IPS DF 19.7 (cell line): Measurements from ENCODE around the gene LYST.
A peak's percentile ranks its signal among the peaks of the same experiment; 100 is the strongest.
"Not testable (repeated sequence)": the region's sequence is repeated elsewhere in the genome, so short reads cannot be mapped to it uniquely, and the experiment has no call there.

ENCODE experiments used
- DNase-seq: peaks from one replicate; pipeline ENCODE4 v3.0.0-alpha.2; 2013; ENCODE audit warnings: low read depth, low spot score

Gene LYST, protein sequence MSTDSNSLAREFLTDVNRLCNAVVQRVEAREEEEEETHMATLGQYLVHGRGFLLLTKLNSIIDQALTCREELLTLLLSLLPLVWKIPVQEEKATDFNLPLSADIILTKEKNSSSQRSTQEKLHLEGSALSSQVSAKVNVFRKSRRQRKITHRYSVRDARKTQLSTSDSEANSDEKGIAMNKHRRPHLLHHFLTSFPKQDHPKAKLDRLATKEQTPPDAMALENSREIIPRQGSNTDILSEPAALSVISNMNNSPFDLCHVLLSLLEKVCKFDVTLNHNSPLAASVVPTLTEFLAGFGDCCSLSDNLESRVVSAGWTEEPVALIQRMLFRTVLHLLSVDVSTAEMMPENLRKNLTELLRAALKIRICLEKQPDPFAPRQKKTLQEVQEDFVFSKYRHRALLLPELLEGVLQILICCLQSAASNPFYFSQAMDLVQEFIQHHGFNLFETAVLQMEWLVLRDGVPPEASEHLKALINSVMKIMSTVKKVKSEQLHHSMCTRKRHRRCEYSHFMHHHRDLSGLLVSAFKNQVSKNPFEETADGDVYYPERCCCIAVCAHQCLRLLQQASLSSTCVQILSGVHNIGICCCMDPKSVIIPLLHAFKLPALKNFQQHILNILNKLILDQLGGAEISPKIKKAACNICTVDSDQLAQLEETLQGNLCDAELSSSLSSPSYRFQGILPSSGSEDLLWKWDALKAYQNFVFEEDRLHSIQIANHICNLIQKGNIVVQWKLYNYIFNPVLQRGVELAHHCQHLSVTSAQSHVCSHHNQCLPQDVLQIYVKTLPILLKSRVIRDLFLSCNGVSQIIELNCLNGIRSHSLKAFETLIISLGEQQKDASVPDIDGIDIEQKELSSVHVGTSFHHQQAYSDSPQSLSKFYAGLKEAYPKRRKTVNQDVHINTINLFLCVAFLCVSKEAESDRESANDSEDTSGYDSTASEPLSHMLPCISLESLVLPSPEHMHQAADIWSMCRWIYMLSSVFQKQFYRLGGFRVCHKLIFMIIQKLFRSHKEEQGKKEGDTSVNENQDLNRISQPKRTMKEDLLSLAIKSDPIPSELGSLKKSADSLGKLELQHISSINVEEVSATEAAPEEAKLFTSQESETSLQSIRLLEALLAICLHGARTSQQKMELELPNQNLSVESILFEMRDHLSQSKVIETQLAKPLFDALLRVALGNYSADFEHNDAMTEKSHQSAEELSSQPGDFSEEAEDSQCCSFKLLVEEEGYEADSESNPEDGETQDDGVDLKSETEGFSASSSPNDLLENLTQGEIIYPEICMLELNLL (N-terminal part only)

DNA sequence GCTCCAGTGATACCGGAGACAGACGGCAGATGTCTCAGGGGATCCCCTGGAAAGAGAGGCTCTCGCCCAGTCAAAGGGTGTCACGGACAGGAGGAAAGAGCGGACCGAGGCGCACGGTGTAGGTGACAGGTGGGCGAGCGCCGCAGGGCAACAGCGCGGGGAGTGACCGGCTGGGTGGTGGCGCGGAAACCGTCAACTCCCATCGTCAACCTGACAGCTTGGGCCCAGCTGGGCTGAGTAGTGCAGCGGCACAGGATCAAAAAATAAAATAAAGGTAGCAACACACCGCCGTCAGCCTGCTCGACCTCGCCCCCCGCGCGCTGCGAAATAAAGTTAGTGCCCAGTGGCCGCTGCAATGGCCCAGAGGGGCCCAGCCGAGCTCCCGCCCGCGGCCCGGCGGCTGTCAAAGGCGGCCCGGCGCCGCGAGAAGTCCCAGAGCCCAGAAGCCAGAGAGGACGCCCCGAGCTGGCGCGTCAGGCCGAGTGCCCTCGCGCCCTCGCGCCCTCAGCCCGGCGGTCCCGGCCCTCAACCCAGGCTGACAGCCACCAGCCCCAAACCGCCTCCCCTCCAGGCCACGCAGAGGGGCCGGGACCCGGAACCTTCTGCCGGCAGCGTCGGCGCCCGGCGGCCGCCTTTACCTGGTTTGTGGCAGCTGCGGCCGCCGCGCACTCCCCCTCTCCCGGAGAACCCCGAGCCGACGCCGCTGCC lies at the start of gene LYST:
TSS of gene LYST (minus strand) at position 702 of the 708 bp plus-strand sequence. CDS start 36,489 bp downstream, outside the sequence.
- DNase-seq, result no peak

DNA sequence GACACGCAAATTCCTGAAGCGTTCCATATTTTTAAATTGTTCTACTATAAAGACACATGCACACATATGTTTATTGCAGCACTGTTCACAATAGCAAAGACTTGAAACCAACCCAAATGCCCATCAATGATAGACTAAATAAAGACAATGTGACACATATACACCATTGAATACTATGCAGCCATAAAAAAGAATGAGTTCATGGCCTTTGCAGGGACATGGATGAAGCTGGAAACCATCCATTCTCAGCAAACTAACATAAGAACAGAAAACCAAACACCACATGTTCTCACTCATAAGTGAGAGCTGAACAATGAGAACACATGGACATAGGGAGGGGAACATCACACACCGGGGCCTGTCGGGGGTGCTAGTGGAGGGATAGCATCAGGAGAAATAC lies 48.8 kb upstream of the LYST start:
- DNase-seq, result not testable (repeated sequence)

DNA sequence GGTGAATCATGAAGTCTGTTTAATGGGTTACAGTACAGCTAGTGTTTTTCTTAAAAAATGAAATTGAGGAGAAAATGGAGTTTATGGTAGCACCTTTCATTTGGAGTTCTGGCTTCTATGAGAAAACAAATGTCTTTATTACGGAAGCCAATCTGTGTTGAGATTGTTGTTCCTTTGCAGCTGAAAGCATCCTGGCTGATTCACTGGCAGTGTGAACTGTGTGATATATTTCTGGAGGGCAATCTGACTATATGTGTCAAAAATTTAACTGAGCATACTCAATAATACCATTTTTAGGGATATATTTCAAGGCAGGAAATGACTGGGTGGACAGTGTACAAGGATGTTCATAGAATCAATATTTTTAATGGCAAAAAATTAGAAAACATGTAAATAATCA lies 46.6 kb upstream of the LYST start:
- no peak for DNase-seq

DNA sequence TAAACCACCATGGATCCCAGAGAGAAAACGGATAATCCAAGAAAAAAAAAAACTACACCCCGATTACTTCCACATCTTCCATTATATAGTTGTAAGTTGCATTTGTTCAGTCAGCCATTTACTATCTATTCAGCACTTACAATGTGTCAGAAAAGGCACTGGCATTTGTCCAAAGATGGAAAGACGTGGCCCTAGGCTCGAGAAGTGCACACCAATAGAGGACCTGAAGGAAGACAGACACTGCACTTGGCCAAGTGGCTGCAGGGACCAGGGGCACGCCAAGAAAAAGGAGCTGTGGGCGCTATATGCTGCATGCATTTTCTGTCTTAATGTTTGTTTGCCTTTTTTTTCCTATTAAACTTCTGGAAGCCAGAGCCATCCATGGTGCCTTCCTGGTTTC lies 45.2 kb upstream of the LYST start:
- DNase-seq, result no peak

DNA sequence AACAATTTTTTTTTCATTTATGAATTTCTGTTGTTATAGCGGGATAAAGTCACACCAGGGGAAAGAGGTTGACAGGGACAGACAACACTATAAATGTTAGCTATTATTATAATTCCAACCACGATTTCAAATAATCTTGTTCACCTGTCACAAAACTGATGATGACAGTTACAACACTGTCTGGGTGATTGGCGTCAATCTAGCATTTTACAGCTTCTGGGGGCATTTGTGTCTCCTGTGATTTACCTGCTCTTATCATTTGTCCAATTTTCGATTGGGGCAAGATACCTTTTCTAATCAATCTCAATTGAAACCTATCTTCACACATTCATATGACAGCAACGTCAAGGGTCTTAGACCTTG lies 44.6 kb upstream of the LYST start:
- DNase-seq, result no peak

DNA sequence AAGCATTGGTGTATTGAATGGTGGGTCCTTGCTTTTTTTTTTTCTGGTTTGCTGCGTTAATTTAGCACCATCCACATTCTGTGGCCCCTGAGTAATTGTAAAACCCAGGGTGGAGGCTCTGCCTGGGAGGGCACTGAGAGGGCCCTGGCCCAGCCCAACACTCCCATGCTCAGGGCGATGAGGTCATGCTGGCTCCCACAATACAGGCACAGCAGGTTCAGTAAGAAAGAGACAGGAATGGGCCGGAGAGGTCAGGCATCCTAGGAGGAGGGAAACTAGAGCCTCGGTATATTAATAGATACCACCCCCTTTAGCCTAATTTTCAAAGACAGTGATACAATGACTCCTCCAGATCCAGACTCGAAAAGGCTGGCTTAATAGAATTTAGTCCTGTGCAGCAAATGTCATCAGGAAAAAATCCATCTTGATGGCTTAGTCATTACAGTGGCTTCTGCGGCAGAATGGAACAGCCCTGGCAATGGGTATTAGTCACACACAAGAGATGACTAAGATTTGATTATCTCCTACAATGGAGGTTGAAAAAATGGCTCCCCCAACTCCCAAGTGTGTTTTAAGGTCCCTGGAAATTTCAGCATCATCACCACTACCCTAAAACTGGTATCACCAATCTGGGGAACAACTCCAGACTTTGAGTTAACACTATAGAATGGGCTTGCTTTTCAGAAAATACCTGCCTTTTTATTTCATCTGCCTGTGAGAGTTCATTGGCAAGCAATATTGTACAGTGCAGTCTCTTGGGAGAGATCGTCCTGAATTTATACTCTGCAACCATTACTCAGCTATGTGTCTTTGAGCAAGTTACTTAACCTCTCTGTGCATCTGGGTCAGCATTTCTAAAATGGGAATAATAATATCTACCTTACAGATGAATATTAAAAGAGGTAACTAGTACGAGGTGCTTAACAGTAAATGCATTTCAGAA lies 43.9 kb upstream of the LYST start:
- DNase-seq, result peak; percentile 15

DNA sequence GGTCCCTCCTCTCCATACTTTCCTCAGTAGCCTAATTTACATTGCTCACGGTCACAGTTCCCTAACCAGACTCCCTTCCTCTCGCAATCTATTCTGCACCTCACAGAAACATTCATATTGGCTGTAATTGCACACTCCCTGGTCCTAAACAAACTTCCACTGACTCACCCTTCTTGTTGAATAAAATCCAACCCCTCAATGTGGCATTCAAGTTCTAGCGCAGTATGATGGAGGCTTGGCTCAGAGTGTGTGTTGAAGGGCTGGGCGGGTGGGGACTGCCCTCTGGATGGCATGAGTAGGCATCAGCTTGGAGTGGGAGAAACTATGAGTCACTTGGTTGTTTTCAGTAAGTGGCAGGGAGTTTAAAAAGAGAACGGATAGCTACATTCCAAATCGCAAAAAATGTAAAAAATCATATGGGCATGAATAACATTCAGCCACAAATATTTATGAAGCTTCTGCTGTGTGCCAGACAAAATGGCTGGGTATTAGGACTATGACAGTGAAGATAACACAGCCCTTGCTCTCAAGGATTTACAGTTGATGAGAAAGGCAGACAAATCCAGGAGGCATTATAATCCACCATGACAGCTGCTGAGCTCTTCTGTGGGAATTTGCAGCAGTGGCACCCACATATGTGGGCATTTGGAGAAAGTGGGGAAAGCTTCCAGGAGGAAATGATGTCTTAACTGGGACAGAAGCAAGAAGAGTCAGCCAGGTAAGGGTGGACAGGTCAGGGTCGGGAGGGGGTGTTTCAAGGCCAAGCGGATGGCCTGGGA lies 42.2 kb upstream of the LYST start:
- DNase-seq, result no peak

DNA sequence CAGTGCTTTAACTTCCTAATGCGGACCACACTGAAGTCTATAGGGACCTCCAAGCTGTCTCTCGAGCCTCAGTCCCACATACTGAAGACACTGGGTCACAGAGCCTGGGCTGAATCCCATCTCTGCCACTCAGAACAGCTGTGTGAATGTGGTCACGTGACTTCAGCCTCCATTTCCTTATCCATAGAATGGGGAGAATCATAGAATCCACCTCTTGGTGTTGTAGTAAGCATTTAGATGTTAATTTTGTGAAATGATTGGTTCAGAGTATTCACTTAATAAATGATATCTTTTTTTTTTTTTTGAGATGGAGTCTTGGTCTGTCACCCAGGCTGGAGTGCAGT lies 41.2 kb upstream of the LYST start:
- no peak for DNase-seq

DNA sequence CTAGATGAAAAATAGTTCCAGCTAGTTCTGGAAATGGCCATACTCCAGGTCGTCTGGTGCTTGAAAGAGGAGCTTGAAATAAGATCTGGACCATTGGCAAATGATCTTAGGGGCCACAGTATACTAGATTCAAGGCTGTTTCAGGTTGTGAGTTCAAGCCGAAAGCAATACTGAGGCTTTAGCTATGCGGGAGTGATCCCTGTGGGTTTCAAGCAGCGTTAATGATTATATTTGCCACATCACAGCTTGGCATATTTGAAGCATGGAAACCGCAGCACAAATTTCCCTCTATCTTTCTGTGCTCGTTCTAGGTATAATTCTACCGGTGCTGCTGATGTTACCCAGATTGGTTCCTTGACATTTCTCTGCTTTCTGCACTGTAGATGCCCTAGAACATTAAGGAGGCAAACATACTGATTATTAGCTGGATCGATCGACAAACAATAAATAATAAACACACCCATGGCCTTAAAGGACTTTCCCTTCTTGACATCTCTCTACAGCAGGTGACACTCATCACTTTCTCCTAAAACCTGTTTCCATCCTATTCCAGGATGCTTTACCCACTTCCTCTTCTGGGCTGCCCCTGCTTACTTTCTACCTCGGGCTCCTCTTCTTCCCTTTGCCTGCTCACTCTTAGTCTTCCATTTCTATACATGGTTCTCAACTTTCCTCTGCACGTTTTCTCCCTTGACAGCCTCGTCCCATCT lies 40.6 kb upstream of the LYST start:
- DNase-seq, result no peak

DNA sequence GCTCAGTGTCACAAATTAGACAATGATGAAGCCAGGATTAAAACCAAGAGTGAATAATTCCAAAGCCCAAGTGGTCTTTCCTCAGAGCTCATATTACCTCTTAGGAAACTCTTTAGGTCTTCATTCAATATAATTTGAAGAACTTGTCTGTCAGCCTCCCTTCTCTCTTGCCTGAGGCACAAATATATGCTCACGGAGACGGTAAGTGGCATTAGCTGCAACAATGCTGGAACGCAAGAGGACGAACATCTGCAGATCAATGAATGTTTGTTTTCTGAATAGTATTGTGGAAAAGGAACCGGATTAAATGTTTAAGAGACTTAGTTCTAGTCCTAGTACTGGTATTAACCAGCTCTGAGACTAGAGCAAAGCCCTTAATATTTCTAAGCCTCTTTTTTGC lies 39.7 kb upstream of the LYST start:
- DNase-seq, result no peak

DNA sequence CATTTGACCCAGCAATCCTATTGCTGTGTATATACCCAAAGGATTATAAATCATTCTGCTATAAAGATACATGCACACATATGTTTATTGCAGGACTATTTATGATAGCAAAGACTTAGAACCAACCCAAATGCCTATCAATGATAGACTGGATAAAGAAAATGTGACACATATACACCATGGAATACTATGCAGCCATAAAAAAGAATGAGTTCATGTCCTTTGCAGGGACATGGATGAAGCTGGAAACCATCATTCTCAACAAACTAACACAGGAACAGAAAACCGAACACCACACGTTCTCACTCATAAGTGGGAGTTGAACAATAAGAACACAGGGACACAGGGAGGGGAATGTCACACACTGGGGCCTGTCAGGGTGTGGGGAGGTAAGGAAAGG lies 37.1 kb upstream of the LYST start:
- DNase-seq, result not testable (repeated sequence)

DNA sequence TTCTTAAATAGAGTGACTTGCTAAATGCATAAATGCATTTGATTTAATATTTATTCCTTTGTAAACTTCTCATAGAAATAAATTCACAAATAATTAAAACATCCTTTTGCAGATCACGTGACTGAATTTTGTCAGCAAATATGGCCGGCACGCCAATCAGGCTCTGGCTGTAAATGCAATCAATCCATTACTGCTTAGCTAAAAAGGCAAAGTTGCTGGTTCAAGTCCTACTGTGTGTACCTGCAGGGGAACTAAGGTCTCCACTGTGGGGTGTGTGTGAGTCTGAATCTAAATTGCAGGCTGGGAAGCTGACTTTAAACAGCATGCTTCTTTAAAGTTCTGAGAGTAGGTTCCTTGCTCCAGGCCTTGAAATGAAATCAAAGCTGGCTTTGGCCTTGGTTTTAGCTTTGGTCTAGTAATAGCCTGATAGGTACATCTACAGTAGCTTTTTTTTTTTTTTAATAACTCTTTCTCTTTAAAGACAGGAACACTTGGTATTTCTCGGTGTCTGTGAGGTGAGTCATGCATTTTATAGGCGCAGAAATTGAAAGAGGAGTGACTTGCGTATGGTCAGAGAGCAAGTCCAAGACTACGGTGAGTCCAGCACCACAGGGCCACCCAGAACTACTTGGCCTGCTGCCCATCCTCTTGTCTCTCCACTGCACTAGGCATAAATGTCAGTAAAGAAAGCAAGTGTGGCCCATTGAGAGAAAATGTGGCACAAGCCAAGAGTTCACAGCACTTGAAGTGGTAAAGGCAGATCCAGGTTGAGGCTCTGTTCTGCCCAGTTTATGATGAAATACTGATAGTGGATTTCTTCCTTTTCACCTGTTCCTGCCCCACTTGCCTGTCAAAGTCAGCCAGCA lies 36.2 kb upstream of the LYST start:
- DNase-seq, result no peak

DNA sequence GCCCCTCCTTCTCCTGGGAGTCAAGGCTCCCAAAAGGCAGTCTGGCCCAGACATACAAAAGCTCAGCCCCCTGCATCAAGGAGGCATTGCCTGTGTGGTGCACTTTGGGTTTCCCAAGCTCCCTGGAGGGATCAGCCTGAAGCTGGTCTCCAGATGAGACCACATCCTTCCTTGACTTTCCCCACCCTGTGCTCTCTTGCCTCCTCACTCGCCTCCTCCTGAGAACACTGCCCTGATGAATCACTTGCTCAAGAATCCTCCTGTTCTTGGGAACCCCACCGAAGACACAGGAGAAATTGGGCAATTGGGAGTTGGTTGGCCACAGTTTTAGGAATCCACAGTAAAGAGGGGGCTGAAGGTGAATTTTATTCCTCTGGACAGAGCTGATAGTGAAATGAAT lies 34.8 kb upstream of the LYST start:
- DNase-seq, result no peak

DNA sequence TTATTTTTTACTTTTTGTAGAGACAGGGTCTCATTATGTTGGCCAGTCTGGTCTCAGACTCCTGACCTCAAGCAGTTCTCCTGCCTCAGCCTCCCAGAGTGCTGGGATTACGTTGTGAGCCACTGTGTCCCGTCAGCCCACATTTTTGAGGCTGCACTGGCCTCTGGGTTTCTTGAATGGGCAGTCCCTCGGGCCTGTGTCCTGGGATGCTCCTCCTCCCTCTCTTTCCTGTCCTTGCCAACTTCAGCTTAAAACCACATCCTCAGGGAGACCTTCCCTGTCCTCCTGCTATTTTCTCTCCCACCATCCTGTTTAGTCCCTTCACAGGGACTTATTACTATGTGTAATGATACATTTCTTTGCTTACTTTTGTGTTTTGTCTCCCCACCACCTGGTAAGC lies 31.4 kb upstream of the LYST start:
- DNase-seq, result no peak

DNA sequence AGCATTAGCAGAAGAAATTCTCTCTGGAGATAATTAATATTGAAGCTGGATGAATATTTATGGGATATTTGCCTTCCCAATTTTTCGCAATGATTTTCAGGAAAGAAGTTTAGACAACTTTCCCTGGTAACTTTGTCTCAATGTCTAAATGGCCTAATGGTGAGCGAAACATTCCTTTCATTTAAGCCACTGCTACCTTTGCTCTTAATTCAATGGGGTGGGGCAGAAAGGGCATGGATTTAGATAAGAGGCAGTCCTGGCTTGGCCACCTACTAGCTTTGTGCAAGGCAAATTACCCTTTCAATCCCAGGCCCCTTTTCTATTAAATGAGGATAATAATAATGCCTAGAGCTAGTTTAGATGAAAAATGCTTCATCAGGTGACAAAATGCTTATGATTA lies 27.1 kb upstream of the LYST start:
- DNase-seq, result no peak

DNA sequence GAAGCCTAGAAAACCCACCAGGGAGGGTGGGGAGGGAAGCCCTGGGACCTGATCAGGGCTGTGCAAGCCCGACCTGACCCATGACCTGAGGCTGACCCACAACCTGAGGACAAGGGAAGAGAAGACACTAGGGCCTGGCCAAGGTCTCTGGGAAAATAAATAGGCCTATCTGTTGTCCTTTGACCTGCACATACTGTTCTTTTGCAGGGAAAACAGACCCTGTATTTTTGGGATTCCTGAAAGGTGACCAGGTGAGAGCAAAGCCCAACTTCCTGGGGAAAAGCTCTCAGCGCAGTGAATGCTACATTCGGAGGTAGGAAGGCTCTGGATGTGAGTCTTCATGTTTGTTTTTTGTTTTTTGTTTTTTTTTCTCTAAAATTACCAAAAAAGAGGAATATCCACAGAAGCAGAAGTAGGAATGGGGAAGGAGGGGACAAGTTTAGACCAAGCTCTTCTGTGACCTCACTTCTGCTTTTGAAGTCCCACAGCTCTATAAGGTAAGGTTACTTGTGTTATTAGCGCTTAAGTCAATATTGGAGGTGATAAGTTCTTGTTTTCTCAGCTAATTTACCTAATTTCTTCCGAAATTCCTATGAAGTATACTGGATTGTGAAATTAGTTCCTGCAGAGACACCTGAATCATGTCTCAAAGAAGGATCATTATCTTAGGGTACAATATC lies 26.2 kb upstream of the LYST start:
- no peak for DNase-seq

DNA sequence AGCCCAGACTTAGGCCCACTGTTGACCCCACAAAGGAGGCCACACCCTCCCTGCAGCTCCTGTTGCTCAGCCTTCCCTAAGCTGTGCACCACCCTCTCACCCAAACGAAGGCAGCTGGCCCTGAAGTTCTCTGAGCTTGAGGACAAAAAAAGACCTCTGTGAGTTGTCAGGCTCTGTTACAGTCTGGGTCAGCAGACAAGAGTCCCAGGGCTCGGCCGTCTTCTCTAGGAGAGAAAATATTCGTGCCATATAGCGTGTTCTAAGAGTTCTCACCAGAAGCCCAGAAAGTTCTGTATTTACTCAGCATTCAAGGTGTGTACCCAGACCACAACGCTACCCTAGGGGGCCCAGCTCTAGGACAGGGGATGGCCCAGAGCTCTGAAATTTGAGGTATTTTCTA lies 25.5 kb upstream of the LYST start:
- DNase-seq, result no peak
